ENCODE data around the gene PCDH9.
A peak's percentile ranks its signal among the peaks of the same experiment; 100 is the strongest.

PCDH9 gene

DNA sequence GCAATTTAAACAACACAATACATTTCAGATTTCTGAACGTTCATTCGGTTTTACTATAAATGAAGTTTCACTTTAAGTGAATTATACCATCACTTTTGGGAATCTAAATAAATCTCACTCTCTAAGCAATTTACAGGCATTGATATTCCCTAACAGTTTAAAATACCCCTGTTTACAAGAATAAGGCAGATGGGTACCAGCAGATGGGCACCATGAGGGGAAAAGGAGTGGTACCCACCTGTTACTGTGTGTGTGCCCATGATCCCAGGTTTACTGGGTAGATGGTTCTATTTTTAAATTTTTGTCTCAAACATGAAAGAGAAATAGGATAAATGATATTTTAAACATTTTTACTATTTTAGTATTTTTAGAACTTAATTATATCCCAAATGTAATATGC, 212.9 kb downstream of the PCDH9 start:
- DNase-seq, result no peak

DNA sequence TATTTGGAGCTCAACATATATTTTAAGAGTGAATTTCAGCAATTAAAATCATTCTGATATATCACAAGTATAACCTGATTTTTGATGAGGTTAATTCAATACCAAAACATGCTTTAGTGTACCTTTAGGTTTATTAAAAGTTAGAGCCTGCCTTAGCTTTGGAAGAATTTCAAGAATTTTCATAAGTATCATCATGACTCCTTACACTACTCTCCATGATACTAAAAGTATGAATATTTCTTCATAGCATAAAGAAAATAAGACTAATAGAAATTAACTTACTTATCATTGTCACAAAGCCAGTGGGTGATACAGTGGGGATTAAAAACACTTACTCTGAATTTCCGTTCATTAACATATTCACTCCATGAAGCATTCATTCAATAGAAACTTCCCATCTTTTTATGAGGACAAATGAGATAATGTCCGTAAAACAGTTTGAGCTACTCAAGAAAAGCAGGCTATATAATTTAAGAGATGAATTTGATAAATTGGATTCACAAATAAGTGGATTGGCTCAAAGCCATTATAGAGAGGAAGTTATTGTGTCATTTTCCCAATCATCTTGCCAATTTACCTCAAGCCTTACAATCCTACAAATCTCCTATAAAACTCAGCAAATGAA, 214.0 kb downstream of the PCDH9 start:
- DNase-seq, result no peak

DNA sequence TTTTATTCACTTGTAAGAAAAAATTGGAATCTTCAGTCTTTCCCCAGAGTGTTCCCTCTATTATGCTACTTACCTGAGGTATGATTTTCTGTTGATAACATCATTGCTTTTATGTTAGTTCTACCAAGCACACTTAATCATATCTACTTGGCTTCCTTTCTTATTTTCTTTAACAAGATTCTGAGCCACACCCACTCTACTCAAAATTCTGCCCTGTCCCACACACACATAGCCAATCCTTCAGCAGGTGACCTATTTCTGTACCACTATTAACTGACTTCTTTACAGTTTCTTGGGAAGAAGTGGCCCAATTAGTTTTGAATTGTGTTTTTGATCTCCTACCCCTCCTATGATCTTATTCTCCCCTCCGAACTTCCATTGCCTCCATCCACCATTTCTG, 215.7 kb downstream of the PCDH9 start:
- DNase-seq, result no peak

DNA sequence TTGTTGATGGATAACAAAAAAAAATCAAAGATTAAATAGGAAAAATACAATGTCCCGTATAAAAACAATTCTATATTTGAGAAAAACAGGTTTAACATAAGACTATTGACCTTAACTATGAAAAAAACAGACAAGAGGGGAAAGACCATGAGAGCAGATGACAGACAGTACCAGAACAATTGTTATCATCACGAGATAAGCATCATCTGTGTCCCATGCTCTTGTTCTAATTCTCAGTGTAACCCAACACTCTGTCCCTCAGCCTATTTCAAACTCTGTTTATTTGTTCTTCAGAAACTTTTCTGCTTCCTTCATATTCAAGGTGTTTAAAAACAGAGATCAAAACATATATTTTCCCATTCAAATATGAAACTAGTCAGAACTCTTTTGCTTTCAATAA, 216.4 kb downstream of the PCDH9 start:
- no peak for DNase-seq

DNA sequence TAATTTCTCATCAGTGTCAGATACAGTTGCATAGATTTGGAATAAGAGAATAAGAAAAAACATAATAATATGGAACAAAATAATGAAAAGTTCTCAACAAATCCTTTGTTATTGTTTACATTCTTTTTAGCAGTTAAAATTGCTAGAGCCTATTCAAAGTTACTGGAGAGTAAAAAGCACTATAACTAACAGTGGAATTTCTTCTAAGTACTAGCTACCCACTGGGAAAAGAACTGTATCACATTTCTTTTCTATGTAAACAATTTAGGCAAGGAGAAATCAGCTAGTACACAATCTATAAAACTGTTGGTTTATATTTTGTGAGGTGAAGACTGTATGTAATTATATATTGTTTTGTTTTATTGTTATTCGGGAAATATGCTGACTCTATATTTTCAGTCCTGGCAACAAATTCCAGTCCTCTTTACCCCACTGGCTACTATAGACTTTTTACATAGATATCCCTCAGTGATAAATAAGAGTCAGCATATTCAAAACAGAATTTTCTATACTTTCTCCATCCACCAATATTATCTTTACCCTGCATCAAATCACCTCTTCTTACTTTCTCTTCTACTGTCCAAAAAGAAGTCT, 222.0 kb downstream of the PCDH9 start:
- DNase-seq, result no peak

DNA sequence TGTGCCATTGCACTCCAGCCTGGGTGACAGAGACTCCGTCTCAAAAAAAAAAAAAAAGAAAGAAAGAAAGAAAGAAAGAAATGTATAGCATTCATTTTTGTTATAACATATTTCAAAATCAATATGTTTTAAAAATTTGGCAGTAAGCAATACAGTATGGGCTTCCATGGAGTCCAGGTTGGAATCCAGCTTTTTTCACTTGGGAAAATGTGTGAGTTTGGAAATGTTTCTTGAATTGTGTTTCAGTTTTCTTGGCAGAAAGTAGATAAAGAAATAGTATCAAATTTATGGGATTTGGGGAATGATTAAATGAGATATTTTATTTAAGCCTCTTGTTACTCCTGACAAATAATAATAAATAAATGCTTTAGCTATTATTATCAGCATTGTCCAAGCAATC, 225.6 kb downstream of the PCDH9 start:
- no peak for DNase-seq

DNA sequence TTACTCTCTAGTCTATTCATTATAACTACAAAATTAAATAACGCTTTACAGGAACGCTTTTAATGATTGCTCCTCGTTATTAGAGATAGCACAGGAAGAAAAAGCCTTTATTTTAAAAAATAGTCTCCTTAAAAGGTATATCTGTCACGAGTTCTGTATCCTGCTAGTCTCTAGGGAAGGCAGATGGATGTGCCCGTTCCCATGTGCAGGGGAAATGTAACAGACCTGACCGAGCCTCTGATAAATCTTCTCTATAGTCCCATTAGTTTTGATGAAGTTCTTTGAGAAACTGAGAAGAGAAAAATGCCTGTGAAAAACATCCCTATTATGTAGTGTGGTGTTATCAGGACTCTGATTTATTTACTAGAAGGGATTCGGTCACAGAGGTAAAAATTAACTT, 226.4 kb downstream of the PCDH9 start:
- no peak for DNase-seq

DNA sequence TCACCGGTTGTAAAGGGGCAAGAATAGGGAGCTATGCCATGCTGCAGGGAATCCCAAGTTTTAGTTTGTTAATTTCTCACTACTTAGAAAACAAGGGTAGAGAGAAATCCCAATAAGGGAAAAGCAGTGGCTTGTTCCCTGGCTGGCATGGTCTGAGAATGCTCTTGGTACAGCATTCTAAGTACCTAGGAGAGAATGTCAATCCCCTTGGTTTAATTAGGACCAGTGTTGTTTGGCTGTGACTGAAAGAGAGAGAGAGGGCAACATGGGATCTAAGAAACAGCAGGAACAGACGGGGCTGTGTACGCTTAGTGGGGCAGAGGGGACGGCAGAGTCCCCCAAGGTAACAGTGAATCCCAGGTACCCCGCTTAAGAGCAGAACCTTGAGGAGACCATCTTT, 228.8 kb downstream of the PCDH9 start:
- no peak for DNase-seq

DNA sequence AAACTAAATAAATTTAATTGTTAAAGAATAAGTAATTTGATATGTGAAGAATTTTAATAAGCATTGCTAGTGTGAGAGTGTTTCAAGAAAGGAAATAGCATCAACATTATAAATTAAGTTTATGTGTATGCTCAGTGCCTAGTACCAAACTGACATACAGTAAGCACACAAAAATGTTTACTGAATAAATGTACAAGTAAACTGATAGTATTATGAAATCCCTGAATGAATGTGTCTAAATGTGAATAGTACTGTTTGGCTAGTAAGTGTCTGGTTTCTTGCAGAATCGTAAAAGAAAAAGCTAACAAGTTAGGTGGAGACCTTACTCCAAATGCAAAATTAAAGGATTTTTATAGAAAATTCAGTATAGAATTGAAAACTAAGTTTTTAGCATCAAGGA, 233.6 kb downstream of the PCDH9 start:
- DNase-seq, result no peak

DNA sequence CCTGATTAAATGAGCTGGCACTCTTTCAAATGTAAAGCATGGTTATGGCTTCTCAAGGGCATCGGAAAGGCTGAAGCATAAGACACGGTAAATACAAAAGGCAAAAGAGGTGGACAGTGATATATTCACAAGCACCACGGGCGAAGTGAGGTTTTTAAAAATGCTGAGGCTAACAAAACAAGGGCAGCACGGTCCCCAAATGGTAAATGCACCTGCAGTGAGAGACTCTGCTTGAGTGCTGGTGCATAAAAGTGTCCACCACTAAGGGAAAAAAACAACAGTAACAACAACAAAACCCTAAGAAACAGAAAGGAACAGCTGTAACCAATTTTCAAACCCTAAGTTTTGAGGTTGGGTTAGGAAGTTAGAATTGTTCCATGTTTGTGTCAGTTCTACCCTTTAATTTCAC, 234.9 kb downstream of the PCDH9 start:
- no peak for DNase-seq

DNA sequence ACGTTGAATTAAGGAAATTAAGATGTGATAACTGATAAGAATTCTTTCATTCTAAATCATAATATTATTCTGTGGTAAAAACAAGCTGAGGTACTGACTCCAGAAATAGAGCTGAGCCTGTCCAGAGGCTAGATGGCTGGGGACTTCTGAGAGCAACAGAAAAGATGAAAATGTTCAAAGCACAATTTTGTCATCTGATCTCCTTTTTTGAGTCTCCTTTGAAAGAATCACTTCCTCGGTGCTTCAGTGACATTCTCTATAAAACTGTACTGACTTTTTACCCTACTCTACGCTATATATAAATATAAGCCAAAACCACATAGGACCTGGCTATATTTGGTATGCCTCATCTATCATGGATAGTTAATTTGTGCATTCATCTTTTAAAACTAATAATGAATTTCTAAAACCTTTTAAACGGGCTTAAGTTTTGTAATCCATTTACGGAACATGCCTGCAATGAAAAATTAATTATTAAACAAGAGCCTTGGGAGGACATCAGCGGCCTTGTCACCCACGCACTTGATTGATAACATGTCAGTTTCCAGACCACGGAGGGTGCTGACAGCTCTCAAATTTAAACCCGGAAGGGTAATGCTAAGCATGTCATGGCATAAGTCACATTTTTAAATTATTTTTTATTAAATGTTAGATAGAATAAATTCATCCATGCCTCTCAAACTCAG, 235.5 kb downstream of the PCDH9 start:
- DNase-seq, result no peak

DNA sequence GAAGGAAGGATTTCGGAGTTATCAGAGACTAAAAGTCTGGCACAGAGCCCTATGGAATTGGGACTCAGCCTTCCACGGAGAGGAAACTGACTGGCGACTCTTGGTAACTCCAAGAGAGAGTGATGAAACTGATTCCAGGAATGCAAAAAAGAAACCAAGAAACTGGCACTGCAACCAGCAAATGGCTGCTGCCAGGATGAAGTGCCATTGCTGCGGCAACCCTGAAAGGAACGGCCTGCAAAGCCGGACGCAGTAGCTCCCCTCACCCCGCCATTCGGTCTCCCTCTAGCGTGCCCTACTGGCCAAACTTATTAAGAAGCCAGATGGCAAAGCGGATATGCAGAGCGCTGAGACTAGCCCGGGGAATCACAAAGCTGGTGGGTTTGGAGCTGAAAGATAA, 236.0 kb downstream of the PCDH9 start:
- DNase-seq, result peak; percentile 93

DNA sequence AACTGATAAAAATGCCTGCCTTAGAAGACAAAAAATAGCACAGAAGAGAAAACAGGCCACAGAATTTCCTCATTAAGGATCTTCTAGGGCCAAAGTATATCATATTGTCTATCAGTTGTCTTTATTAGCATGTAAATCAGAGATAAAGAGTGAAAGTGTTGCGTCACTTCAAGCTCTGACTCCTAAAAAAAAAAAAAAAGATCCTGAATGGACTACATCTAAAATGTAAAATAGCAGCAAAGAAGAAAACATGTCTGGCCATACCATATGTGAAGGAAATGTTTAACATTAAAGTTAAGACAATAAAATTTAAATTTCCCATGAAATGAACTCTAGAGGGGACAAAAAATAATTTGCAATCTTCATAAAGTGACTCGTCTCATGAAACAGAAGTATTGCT, 237.4 kb downstream of the PCDH9 start:
- no peak for DNase-seq

DNA sequence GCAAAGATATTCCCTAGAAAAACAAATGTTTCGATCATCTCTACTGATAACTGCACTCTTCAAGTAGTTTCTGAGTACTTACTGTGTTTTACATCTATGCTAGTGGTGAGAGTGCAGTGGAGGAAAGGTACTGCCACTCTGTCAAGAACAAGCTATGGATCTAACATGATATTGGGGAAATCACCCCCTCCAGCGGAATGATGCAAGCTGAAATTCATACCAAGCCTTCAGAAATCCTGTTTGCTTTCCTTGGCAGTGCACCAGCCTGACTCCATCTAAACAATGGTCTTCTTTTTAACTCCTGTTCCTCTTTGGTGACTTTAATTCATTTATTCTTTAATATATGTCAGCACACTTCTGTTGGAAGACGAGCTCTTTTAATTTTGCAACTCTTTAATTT, 238.0 kb downstream of the PCDH9 start:
- peak; percentile 15 for DNase-seq

DNA sequence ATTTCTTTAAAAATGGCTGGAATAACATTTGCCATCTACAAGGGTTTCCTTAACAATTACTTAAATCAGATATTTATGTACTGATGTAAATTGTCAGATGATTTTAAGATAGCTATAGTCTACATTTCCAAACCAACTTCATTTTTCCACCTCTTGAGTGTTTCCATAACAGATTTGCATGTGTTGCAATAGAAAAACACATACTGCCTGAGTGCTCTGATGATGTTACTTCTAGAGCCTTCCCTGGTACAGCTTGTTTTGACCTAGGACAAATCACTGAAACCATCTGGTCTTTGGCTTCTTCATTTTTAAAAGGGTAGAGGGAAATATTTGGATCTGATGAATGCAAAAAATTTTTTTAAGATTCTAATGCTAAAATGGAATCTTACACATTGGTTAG, 245.9 kb downstream of the PCDH9 start:
- no peak for DNase-seq

DNA sequence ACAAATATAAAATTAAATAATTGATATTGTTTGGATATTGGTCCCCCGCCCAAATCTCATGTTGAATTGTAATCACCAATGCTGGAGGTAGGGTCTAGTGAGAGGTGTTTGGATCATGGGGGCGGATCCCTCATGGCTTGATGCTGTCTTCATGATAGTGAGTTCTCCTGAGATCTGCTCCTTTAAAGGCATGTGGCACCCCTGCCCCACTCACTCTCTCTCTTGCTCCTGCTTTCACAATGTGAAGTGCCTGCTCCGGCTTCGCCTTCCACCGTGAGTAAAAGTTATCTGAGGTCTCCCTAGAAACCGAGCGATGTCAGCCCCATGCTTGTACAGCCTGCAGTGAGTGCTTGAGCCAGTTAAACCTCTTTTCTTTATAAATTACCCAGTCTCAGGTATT, 248.2 kb downstream of the PCDH9 start:
- DNase-seq, result no peak

DNA sequence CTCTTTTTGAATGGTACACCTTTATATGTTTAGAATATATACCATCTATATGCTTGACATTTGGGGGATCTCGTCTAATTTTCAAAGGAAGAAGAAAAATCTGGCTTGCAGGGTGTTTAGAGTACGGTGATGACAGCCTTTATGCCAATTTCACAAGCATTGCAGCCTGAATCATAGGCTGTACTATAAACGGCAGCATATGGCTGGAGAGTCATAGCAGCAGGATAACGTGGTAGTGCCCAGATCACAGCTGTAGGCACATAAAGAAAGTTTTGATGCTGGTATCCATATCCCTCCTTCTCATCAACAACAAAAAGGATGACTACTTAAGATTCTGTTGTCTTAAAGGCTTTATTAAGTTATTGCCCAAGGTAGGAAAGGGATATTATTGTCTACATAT, 253.0 kb downstream of the PCDH9 start:
- no peak for DNase-seq

DNA sequence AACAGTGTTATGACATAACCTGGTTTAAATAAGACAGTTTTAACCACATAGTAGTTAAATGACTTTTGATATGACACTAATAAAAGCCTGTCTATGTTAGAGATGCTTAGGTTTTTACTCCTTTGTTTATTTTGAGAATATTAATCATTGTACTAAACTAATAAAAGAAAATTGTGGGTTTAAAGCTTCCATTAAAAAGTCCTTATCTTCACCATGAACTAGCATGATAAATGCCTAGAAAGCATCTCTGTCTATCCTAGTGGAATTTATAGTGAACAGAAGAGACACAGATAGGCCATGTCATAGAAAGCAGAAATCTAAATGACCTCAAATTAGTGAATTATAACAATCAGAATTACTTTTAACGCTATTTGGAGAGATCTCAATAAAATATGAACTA, 255.2 kb downstream of the PCDH9 start:
- no peak for DNase-seq

DNA sequence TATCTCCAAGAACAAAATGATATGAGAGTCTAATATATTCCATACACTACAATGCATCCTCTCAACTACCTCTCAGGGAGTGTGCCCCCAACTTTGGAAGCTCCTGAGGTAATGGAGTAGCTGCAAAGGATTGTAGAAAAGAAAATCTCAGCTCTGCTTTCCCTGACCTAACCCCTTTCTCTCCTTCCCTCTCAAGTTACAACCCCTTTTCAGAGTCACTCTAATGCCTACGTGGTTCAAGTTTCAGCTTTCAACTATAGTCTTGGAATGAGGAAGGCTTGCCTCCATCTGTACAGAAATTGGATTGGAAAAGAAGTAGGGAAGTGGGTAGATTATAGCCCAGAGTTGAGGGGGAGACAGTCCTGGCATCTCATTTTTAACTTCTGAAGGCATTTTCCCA, 256.0 kb downstream of the PCDH9 start:
- DNase-seq, result no peak

DNA sequence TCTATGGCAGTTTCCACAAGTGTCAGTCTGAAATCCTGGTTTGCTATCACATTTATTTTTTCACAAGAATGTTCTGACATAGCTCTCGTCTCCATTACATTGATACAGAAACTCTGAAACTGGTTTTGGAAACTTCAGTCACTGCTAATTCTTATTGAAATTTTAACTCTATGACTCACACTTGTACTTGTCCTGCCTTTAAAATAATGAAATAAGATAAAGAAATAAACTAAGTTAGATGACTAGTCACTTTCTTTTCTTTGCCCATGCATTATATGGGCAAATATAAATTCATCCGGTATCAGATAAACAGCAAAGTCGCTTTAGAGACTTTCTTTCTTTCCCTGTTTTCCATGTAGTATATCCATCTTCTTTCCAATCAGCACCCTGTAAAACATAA, 257.5 kb downstream of the PCDH9 start:
- DNase-seq, result no peak

DNA sequence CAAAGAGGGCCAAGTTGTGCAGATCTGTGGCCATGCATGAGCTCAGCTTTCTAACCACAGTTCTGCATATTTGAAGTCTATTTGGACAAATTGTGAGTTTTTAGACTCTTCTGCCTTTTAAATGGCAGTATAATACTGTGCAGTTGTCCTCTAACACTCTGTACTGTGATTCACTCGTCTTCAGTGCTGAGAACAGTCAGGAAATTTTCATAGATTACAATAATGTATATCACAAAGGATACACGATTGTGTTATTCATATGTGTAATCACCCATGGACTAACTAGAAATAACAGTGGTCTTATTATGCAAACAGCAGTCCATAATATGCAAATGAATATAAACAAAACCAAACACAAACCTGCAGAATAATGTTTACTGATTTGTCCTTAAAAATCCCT, 259.1 kb downstream of the PCDH9 start:
- no peak for DNase-seq

DNA sequence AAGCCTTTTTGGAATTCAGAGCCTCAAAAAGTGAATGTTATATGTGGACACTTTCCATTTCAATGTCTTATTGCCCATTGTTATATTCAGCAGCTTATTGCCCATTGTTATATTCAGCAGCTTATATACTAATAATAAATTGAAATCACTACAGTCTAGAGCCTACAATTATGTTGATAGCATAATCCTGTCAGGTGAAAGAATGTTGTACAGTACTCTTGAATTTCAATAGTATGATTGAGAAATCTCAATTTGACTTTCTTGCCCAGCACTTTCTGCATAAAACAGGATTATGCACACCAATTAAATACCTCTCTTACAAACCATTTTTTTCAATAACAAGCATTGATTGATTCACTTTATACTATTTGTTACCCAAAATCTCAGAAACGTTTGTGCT, 260.8 kb downstream of the PCDH9 start:
- no peak for DNase-seq

DNA sequence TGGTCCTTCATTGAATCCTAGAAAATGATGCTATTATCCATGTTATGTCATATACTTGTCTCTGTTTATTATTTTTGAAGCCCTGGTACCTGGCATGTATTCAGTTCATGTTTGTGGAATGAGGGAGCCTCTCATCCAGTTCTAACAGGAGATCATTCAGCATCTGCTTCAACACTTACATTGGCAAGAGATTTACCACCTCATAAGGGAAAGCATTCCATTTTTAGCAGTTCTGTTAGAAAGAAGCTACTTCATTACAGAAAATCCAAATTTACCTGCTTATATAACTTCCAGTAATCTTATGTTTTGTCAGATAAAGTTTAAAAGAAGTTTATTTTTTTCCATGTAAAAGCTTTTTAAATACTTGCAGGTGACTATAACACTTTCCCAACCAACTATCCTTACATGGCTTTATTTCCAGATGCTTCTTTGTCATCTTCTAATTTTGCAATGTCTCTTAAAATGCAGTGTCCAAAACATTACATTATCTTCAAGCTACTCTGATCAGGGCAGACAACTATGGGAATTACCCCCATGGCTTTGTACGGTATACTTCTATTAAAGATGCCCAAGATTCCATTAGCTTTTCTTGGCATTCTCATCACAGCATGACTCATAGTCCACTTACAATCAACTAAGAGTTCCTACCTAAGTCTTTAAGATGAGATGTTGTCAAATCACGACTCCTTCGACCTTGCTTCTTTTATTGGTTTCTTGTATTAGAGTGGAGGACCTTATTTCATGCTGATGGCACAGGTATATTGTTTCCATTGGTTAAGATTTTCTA, 262.1 kb downstream of the PCDH9 start:
- DNase-seq, result no peak

DNA sequence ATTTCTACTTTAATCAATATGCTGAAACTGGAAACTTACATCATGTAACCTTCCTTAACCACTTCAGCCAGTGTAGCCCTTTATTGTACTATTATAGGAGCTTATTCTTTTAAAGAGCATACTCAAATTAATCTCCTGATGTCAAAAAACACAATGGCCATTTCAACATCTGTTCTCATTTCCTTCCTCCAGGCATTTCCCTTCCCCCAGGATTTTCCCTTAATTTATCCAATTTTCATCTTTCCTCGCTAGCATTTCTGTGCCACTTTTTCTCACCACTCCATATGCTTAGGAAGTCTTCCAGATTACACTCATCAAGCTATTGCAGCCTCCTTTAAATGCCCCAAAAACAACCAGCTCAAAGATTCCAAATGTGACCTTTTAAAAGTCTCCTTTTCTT, 265.0 kb downstream of the PCDH9 start:
- DNase-seq, result no peak

Data from OCI-M1 (cell line).